ENCODE data around the gene CACNA1S. TPM values are rescaled to one million over a fixed set of nuclear protein-coding genes. Genes with fewer than 3 reads are reported as not detected.

CACNA1S gene
- total and polyA plus RNA-seq, 2 of the 8 experiments (the other 6 are each of a cell fraction or from before 2014, with no cell fraction given), result 0.06 TPM; not detected in 1

- TF ChIP-seq BACH1 (IDR thresholded peaks at IDR 0.05; ENCODE audit: low read length) (no peak), CHD1 (IDR thresholded peaks at IDR 0.05; ENCODE audit: low read depth, low read length) (no peak), ATF2 (IDR thresholded peaks at IDR 0.05; ENCODE audit: low read length) (no peak), POLR2A (IDR thresholded peaks at IDR 0.05; ENCODE audit: control extremely low read depth in 1 of 2, low read depth in 2 of 2, low read length in 2 of 2) (no peak), SP2 (IDR thresholded peaks at IDR 0.05; ENCODE audit: low read length) (no peak)
Measured at GRCh38 chr1:200999667-201000066, 112.6 kb downstream of the CACNA1S start (continued).

Data from H1 (cell line).